HG02884 (cell line): ENCODE results near the gene RHEBL1.
"Not testable (repeated sequence)": the region's sequence is repeated elsewhere in the genome, so short reads cannot be mapped to it uniquely, and the experiment has no call there.

Experiments used
- ATAC-seq: cut with Tn5 transposase; IDR thresholded peaks from one replicate; pipeline ENCODE4 v1.9.1; 2021; ENCODE audit warnings: mild to moderate bottlenecking, moderate library complexity; ENCODE audit not compliant: unreplicated experiment

RHEBL1 gene

GRCh38 chr12:49089821-49090773, 20.3 kb upstream of the RHEBL1 start:
- ATAC-seq, result no peak

- ATAC-seq, result no peak
Observed at GRCh38 chr12:49088932-49089330, 19.2 kb upstream of the RHEBL1 start.

GRCh38 chr12:49088150-49088931, 18.6 kb upstream of the RHEBL1 start:
- peak; percentile 63 for ATAC-seq

DNA sequence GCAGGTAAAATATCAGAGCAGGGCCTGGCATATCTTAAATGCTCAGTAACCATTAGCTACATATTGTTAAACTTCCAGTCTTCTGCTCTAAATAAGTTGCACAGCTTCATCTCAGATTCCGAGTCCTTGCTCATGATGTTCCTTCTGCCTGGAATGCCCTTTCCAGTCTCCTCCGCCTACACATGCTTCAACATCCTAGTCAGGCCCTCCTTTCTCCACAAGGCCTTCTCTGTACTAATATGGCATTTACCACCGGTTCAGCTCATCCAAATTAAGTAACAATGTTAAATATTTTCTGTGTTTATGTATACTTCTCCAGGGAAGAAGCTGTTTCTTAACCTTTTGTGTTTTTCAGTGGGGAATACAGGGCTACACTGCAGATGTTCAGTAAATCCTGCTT, 16.3 kb upstream of the RHEBL1 start:
- ATAC-seq, result no peak

DNA sequence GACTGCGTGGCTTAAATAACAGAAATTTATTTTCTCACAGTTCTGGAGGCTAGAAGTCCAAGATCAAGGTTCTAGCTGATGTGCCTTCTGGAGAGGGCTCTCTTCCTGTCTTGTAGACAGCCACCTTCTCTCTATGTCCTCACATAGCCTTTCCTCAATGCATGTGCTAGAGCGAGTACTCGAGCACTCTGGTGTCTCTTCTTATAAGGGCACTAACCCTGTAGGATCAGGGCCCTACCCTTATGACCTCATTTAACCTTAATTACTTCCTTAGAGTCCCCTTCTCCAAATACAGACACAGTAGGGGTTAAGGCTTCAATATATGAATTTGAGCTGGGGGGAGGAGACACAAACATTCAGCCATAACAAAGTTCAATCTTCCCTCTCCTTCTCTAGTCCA, 14.7 kb upstream of the RHEBL1 start:
- ATAC-seq, result no peak

DNA sequence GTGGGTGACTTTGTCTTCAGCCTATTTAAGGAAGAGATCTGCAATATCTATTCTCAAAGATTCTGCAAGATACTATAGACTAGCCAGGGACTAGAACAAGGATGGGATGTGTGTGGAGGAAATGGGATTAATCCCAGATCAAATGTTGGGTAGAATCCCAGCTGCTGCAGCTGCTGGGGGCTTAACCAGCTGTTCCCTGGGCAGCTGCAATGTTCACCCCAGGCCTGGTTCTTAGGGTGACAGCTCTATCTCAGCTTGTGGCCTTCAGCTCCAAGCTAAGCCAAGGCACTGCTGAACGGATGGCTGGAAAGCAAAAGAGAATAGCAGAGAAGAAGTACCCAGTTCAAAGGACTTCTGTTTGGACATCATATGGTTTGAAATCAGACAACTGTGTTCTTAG, 10.0 kb upstream of the RHEBL1 start:
- no peak for ATAC-seq

DNA sequence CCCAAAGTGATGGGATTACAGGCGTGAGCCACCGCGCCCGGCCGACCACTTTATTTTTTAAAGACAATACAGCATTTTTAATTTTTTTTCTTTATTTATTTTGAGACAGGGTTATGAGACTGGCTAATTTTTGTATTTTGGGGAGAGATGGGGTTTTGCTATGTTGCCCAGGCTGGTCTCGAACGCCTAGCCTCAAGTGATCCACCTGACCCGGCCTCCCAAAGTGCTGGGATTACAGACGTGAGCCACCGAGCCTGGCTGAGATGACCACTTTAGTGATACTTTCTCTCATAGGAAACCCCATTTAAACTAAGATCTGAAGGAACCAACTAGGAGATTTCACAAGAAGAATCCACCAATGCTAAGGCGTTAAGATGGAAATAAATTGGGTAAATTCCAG, 1.2 kb upstream of the RHEBL1 start:
- ATAC-seq, result no peak

GRCh38 chr12:49068879-49069506, 786 bp downstream of the RHEBL1 start:
- no peak for ATAC-seq

- ATAC-seq, result no peak
Observed at GRCh38 chr12:49066120-49066519, 3.7 kb downstream of the RHEBL1 start.

DNA sequence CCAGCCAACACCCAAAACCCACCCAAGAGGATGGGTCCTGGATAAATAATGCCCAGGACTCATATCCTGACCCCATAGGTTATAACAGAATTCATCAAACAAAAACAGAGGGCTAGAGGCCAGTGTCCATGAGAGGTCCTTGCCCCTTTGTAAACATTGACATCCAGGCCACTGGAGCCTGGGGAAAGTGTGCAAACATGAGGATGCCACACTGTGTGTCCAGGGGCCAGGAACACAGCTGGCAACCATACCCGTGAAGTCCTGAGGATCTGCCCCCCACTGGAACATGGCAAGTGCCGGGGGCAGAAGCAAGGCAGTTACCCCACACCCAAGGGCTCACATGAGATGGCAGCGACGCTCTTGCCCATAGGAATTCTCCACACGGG, 5.0 kb downstream of the RHEBL1 start:
- no peak for ATAC-seq

DNA sequence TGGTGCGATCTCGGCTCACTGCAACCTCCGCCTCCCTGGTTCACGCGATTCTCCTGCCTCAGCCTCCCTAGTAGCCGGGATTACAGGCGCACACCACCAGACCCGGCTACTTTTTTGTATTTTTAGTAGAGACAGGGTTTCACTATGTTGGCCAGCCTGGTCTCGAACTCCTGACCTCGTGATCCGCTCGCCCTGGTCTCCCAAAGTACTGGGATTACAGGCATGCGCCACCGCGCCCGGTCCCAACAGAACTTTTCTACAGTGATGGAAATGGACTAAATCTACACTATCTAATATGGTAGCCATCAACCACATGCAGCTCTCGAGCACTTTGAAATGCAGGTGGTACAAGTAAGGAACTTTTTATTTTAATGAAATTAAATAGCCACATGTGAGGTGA, 7.9 kb downstream of the RHEBL1 start:
- not testable (repeated sequence) for ATAC-seq

DNA sequence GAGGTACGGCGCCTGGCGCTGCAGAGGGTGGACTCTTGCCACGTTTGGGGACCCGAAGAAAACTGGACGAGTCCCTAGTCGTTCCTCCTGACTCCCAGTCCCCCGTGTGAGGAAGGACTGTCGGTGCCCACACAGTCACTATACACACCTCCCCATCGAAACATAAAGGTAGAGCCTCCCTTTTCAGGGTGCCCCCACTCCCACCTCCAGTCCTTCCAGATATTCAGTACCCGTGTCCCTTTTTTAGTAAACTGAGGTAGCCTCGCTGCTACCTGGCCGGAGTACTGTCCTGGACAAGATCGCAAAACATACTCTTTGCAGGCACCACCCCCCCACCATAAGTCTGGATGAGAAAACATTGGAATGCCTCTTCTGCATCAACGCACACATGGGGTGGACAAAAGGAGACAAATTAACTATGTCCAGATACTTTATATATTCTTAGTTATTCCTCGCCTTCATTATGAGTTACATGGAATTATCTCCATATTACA, 8.6 kb downstream of the RHEBL1 start:
- no peak for ATAC-seq

DNA sequence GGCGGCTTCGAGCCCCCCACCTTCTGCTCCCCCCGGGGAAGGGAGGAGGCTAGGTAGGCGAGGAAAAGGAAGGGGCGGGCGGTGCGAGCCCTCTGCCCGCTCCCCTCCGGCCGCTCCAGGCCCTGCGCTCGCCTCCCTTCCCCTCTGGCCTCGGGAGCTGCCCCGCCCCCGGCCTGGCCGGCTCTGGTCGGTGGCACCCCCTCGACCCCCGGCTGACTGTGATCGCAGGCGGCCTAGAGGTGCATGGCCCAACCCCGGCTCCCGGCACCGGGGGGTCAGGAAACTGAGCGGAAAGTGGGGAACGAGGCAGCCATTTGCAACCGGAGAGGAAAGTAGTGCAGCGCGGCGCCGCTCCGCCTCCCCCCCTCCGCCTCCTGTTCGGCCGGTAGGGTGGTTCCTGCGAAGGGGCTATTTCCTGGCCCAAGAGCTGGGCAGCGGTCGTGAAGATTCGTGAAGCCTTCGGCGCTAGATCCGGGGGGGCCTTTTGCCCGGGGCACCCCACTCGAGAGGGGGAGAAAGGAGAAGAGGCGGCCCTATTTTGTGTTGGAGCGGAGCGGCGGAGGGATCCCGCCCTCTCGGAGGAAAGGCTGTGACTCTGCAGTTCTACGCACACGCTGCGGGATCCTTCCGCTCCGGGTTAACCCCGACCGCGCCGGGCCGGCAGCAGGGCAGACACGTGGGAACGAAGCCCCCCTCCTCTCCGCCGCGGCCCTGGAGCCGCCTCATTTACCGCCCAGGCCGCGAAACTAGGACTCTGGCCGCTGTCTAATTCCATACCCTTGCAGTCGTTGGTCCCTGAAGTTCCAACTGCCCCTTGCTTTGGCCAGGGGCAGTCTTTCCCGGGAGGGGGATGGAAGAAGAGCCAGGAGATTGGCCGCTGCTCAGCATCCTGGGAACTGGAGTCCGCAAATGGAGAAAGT, 9.3 kb downstream of the RHEBL1 start, which contains the start of gene KMT2D:
Gene KMT2D, minus strand, starts transcription at position 558 of the 920 bp plus-strand sequence. CDS start 5,470 bp downstream, outside the sequence.
- no peak for ATAC-seq

GRCh38 chr12:49059299-49060171, 10.2 kb downstream of the RHEBL1 start:
- ATAC-seq, result no peak

DNA sequence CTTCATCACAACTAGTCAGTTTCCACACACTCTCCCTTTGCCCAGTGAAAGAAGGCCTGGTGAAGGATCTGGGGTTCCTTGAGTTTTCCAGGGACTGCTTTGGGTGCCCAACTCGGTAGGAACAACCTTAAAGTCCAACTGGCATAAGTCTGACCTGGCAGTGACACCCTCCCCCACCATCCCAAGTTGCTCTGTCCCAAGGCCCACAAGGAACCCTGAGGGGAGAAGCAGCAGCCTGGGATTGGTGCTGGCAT, 10.8 kb downstream of the RHEBL1 start:
- no peak for ATAC-seq

- no peak for ATAC-seq
Observed at GRCh38 chr12:49058366-49059044, 11.3 kb downstream of the RHEBL1 start.

DNA sequence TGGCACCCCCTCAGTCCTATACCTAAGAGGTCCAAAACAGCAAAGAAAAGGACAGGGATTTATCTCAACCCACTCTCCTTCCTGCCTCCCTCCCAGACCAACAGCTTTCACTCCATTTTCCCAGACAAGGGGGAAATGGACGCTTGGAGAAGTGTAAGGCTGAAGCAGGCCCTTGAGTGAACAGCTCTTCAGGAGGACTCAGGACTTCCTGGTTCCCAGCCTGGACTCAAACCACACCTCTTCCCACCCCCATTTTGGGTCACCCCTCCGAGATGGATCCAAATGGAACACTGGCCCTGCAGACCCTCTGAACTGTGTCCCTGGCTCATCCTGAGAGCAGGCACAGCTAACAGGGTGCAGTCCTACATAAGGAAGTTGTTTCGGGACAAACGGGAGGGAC, 11.9 kb downstream of the RHEBL1 start:
- ATAC-seq, result no peak

GRCh38 chr12:49055978-49056754, 13.6 kb downstream of the RHEBL1 start:
- peak; percentile 73 for ATAC-seq
